Kidney epithelial cell (primary cell): ENCODE results near the gene CCDC57. TPM values are rescaled to one million over a fixed set of nuclear protein-coding genes. Genes with fewer than 3 reads are reported as not detected.

Experiments used
- DNase-seq: peaks from one replicate; pipeline ENCODE4 v3.0.0-alpha.2; 2010; ENCODE audit warnings: low read depth
- H3K27me3 ChIP-seq: 2 replicates; pipeline ENCODE4 v1.6.0; 2011; ENCODE audit warnings: low read length; ENCODE audit not compliant: control insufficient read depth, insufficient read depth
- H3K36me3 ChIP-seq: 2 replicates; pipeline ENCODE4 v1.5.1; 2011; ENCODE audit warnings: low read length; ENCODE audit not compliant: control insufficient read depth, insufficient read depth
- H3K4me3 ChIP-seq: 2 replicates; pipeline ENCODE4 v1.5.1; 2011; ENCODE audit warnings: low read depth, mild to moderate bottlenecking, control low read depth, low read length
- total RNA-seq: library from RNA; depleted of rRNA; stranded (reverse); fragments of >200 nt; gene quantifications from 2 replicates; pipeline ENCODE4 v1.2.3, GENCODE V29; 2015
- TF ChIP-seq, protein P1 (sequence below): IDR thresholded peaks from 2 replicates; pipeline ENCODE4 v1.5.1; 2011; ENCODE audit warnings: mild to moderate bottlenecking, moderate library complexity, low read length, control low read depth, inconsistent platforms; ENCODE audit not compliant: insufficient read depth, poor library complexity, severe bottlenecking

CCDC57 gene
- total RNA-seq, 1 donor from 2014 or later = 25.5 TPM

DNA sequence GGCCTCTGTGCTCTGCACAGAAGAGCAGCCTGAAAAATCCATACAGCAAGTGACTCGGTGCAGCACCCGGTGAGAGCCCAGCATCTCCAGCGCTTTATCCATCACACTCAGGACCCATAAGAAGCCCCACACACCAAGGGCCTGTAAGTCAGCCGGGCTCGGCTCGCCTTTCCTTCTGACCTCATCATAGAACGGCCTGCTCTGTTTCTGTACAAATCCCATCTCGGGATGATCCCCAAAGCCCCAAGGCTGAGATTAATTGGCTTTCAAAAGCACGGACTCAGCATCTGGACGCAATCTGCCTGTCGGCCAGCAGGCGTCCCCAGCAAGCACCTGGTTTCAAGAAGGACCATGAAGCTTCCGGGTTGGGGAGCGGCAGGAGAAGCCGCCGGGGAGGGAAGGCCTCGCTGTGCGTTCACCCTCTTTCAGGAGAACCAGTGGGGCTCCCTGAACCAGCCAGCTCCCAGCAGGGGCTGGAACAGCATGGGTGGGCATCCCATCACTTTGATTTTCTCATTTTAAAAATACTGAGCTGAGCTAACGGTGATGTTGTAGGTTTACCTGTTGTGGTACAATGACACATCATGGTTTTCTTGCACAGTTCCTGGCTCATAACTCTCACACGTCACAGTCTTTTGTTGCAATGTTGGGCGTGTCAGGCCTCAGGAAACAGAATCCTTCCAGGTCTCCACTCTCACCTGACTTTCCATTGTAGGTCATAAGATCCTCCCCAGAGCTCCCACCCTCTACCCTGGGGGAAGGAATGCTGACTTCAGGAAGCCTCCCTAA lies 6.7 kb downstream of the CCDC57 start:
- no peaks in the 10 kb centered on the region for H3K27me3 ChIP-seq
- no peak overlapping the region for H3K4me3 ChIP-seq
- TF ChIP-seq, protein P1, sequence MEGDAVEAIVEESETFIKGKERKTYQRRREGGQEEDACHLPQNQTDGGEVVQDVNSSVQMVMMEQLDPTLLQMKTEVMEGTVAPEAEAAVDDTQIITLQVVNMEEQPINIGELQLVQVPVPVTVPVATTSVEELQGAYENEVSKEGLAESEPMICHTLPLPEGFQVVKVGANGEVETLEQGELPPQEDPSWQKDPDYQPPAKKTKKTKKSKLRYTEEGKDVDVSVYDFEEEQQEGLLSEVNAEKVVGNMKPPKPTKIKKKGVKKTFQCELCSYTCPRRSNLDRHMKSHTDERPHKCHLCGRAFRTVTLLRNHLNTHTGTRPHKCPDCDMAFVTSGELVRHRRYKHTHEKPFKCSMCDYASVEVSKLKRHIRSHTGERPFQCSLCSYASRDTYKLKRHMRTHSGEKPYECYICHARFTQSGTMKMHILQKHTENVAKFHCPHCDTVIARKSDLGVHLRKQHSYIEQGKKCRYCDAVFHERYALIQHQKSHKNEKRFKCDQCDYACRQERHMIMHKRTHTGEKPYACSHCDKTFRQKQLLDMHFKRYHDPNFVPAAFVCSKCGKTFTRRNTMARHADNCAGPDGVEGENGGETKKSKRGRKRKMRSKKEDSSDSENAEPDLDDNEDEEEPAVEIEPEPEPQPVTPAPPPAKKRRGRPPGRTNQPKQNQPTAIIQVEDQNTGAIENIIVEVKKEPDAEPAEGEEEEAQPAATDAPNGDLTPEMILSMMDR = peak; percentile 88
- no peaks in the 10 kb centered on the region for H3K36me3 ChIP-seq
- peak; percentile 55 for DNase-seq

DNA sequence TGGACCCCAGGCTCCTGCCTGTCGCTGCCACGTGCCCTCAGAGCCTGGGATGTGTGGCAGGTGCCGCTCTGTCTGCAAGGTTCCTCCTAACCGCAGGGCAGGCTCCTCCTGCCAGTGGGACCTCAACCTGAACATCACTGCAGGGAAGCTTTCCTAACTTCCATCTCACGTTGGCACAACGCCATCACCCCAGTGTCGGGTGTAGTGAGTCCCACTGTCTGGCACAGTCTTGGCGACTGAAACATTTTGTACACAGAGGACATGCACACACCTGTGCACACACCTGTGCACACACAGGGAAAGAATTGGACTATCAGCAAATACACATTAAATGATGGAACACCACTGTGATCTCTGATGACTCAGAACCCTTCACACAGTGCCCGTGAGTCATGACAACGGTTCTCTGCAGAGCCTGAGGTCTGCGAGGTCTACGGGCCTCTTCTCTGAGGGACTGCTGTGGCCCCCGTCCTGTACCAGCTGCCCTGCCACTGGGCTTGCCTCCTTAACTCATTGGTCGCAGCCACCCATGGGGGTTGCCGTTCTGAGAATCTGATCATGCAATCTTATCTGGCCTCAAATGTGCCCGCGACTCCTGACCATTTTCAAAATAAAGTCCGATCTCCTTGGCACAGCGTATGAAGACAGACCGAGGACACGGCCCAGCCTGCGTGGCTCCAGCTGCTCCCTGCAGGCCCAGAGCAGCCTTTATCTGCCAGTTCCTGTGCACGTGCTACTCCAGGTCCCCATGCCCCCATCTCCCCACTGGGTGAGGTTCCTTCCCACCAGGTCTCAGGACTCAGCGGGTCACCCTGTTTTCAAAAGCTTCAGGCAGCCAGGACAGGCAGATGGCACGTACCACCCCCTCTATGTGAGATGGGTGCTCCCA lies 7.6 kb downstream of the CCDC57 start:
- TF ChIP-seq, protein P1 = no peak
- peak; percentile 61 for DNase-seq

DNA sequence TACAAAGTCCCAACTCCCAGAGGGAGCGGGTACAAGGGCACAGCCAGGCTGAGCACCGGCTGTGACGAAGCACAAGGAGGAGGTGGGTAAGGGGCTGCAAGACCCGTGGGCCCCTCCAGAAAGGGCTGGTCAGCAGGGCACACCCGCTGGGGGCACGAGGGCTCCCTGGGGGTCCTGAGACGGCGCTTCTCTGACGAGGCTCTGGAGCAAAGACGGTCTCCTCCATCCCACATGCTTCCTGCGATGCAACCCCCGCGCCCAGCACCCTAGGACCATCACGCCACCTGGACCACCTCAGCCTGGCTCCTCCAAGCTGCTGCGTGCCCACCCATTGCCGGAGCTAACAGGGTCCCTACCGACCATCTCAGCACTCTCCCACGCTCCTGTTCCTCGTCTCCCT lies 8.7 kb downstream of the CCDC57 start:
- H3K4me3 ChIP-seq = no peak overlapping the region
- H3K36me3 ChIP-seq = no peaks in the 10 kb centered on the region
- no peak for DNase-seq
- TF ChIP-seq, protein P1 = no peak
- H3K27me3 ChIP-seq = no peaks in the 10 kb centered on the region

More for the DNA sequence above, 7.6 kb downstream of the CCDC57 start:
- Histone ChIP-seq H3K27me3 (no peaks in the 10 kb centered on the region), H3K36me3 (no peaks in the 10 kb centered on the region), H3K4me3 (no peak overlapping the region)

DNA sequence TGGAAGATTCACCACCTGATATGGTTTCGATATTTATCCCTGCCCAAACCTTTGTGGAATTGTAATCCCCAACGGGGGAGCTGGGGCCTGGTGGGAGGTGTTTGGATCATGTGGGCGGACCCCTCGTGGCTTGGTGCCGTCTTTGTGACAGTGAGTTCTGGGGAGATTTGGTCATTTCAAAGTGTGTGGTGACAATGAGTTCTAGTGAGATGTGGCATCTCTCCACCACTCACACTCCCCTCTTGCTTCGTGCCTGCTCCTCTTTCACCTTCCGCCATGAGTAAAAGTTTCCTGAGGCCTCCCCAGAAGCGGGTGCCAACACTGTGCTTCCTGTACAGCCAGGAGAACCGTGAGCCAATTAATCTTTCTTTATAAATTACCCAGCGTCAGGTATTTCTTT lies 9.7 kb downstream of the CCDC57 start:
- Histone ChIP-seq H3K4me3 (no peak overlapping the region), H3K36me3 (no peaks in the 10 kb centered on the region), H3K27me3 (no peaks in the 10 kb centered on the region)
- no peak for DNase-seq
- TF ChIP-seq, protein P1 = no peak

DNA sequence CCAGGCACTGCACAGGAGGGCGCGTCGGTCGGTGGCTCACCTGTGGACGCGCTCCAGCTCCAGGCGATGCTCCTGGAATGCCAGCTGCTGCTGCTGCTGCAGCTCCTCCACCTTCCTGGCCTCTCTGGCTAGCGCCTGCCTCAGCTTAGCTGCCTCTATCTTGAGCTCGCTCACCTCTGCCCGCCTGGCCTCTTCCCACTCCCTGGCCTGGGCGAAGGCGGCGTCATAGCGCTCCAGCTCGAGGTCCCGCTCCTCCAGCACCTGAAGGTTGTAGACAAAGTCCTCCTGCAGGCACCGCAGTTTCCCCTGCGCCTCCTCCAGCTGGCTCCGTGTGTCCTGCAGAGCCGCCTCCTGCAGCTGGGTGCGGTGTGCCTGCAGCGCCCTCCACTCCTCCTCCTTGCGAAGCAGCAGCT lies 11.1 kb downstream of the CCDC57 start:
- DNase-seq = no peak
- no peak overlapping the region for H3K4me3 ChIP-seq
- TF ChIP-seq, protein P1 = no peak
- H3K27me3 ChIP-seq = no peaks in the 10 kb centered on the region
- no peaks in the 10 kb centered on the region for H3K36me3 ChIP-seq
